NCI-H146 treated with DMSO at 0.1 percent for 48 hours (cell line): ENCODE measurements around the gene CDHR3.

Experiments used
- DNase-seq: peaks from one replicate; lab custom pipeline; 2025; ENCODE audit not compliant: unreplicated experiment; lab: John Stamatoyannopoulos, UW

The CDHR3 gene

DNA sequence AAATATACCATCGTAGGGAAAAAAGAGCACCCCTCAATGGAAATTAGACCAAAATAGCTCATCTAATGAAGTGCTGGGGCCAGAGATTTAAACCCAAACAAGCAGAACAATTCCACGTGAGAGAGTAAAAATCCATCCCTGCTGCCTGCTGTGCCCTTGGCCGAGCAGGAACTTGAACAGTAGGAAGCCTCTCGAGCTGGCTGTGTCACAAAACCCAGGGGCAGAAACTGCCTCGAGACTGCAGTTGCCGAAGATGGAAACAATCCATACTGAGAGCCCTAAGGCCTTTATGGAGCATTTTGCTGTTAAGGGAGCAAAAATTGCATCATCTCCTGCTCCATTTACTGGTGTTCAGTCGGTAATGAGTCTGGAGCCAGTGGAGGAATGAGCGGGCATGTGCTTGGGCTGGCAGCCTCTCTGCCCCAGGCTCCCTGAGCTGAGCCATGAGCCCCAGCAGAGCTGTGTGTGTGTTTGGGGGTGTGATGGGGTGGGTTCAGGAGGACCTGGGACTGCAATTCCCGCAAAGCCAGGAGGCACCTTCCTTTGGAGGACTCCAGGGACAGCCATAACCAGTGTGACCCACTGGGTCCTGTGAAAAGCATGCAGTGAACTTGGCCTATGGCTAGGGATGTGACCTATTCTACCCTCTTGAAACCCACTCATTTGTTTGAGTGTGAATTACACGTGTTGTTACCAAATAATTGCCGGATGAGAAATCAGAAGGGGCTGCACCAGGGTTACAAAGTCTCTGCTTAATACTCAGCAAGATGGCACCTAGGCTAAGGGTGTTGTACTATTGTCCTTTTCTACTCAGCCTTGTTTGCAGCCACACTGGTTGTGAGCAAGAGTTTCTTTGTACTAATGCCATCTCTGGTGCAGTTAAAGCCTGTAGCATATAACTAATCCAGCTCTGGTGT lies 58.3 kb downstream of the CDHR3 start:
- DNase-seq: peak; percentile 5

DNA sequence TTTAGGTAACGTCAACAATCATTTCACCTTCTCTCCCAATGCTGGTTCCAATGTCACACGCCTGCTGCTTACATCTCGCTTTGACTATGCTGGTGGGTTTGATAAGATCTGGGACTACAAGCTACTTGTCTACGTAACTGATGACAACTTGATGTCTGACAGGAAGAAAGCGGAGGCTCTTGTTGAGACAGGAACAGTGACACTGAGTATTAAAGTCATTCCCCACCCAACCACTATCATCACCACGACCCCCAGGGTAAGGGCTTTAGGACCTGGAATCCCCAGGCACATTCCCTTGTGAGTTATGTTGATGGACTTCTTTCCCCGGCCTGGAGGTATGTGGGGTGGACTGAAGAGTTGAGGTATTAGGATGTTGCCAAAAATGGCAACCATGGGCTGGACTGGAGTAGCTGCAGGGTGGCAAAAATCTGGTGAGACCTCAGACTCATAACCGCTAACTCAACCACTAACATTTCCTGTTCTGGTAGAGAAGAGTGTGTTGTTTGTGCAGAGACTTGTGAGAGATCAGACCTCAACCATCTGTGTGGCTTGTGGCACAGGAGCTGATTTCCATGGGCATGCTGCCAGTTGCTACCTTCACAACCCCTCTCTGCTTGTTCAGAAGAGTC lies 59.2 kb downstream of the CDHR3 start:
- DNase-seq: no peak

DNA sequence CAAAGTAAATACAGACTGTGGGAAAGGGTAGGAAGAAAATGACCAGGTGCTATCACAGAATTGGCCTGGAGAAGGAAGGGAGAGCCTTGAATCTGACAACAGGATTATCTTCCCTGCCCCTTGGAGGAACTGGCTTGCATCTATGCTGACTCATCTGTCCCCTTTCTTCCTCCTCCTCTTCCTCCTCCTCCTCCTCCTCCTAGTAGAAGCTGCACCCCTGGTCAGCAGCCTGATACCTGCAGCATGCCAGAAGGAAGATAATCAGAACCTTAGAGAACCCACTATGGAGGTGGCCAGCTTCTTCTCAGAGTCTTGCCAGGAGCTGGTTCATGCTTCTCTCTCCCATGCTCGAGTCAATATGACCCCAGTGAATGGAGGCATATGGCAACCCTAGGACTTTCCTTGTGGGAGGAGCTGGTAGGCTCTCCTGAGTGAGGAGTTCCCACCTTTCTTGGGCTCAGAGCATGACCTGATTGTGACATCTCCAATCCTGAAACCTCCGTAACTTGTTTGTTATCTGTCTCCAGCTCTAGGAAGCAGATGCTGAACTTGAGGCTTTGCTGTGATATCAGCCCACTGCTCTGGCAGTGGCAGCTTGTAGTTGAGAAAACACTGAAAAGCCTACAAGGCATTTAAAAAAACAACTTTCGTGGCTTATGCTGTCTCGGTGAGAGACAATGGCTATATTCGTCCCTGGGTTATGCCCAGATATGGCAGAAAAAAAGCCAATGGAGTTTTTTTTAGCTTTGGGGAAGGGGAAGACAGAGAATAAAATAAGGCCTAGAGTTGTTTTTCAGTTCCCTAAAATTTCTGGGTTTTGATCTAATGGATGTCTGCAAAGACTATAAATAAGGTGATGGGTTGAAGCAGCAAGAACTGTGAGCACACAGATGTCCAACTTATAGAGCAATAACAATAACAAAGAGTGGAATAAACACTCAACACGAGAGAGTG lies 60.6 kb downstream of the CDHR3 start:
- no peak for DNase-seq

DNA sequence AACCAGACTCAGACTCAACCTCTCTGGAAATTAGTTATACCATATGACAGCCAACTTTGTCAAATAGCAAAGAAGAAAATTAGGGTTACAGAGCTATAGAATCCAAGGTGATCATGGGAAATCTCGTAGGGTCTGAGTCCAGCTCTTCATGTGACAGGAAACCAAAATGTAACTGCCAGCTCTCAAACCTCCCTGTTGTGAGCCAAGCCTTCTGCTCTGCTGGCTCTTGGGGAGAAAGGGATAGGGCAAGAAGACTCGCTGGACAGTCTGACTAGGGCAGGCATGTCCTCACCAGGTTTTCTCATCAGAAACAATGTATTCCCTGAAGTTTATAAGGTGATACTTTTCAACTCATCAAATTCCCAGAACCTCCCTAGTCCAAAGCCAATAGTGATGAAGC lies 63.0 kb downstream of the CDHR3 start:
- DNase-seq: no peak

GRCh38 chr7:106029451-106029850 lies 66.4 kb downstream of the CDHR3 start:
- DNase-seq: no peak

- DNase-seq: no peak
Observed at GRCh38 chr7:106029941-106030340, 66.9 kb downstream of the CDHR3 start.

DNA sequence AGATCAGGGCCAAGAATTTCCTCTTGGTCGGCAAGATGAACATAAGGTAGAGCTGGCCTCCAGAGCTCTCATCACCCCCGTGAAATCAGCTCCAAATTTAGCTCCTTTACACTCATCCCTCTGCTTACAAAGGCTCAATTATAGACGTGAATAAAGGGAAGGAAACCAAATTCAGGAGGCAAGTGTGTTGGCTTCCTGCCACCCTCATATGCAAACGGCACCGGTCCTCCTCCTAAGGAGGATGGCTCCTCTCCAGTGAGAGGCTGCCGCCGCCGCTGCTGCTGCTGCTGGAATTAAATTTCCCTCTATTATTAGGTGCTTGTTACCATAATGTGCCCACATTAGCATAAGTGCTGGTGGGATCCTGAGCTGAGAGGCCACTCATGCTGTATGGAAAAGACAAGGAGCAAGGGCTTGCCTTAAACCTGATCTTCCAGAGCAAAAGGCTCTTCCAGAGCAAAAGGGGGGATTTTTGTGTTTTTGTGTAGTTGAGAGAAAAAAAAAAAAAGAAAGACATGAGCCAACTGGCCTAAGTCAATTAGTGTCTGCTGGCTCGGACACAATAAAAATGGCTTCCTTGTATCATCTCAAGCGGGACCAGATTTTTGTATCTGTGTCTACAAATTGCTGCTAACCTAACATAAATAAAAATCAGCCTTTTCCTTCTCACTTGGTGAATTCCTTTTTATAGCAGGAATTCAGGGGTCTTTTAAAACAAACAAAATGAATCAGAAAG lies 68.4 kb downstream of the CDHR3 start:
- DNase-seq: no peak

DNA sequence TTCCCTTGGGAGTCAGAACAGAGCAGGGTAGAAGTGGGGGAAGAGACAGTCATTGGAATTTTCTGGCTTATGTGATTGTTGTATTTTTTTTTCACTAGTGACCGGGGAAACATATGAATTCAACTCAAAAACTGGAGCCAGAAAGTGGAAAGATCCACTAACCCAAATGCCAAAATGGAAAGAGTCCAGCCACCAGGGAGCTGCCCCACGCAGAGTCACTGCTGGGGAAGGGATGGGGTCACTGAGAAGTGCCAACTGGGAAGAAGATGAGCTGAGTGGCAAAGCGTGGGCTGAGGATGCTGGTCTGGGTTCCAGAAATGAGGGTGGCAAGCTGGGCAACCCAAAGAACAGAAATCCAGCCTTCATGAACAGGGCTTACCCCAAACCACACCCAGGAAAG lies 69.2 kb downstream of the CDHR3 start:
- DNase-seq: no peak

DNA sequence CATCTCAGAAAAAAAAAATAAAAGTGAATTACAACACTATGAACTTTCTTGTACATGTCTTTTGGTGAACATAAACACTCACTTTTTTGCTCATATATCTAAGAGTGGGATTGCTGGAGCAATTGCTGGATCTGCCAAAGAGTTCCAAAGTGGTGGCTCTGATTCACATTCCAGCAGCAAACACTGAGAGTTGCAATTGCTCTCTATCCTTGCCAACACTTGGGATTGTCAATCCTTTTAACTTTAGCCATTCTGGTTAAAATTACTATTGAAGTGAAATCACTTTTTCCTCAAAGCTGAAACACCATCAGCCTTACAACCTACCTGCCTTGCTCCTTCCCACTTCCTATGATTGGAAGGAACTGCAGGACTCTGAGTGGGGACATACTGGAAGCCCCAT lies 70.7 kb downstream of the CDHR3 start:
- DNase-seq: no peak

DNA sequence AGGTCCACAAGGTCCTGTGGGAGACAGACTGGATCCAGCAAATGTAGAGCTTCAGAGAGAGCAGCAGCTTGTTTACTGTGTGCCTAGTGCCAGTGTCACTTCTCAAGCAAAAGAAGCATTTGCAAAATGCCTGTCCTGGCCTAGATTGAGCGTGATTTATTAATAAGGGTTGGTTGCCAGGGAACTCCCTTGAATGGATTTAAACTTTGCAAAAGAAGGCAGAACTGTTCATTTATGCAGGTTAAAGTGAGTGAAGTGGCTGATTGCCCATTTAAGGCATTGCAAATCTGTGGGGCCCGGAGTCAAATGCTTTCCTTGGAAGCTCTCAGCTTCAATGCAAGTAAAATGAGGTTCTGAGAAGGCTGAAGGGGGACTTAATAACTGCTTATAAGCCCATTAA lies 71.3 kb downstream of the CDHR3 start:
- DNase-seq: no peak

- no peak for DNase-seq
Observed at GRCh38 chr7:106035568-106035967, 72.5 kb downstream of the CDHR3 start.

DNA sequence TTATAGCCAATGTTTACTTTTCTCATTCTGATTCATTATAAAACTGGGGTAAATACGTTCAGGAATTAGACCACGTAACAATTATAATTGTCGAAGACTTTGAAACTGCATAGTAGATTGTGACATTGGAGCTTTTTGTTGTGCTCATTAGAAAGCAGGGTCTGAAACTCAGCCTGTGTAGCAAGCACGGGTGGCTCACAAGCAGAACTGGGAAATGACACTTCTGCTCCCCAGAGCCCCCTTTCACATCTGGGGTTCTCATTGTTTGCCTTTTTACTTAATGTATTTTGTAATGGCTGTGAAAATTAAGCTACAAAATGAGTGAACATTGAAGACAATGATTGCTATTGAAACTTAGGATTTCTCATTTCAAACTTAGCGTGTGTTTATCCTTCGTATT lies 72.9 kb downstream of the CDHR3 start:
- no peak for DNase-seq

DNA sequence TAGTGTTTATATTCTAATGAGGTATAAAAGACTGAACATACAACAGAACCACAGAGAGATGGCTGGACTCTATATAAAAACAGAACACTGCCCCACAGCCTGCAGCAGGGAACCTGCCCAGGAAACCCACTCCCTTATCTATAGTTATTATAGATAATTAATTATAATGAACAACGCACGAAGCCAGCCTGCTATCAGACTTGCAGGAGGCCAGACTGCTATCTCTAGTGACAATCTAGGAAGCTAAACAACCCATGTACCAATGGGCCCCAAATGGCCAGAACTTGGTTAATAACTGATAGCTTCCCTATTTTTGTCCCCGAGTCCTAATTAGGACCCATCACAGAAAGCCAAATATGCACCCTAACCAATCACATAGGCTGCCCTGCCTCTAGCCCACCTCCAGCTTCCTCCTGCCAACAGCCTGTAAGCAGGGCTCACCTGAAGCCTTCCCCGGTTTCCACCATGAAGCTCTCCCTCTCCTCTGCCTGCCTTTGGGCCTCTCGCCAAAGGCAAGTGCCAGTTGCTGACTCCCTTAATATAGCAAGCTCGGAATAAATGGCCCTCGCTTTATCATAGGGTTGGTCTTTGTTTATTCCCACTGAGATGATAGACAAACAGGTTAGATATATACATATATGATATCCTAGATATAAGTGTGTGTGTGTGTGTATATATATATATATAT lies 74.6 kb downstream of the CDHR3 start:
- DNase-seq: no peak

DNA sequence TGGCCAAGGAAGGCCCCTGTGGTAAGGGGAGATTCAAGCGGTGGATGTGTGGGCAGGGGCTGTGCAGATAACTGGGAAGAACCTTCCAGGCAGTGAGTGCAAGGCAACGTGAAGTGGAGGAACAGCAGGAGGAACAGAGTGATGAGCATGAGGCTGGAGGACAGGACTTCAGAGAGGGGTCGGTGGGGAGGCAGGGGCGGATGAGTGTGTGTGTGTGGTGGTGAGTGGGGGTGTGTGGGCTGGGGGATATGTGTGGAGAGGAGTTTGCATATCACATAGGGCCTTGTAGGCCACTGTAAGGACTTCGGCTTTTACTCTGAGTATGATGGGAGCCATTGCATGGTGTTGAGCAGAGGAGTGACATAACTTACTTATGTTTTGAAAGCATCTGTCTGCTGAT lies 75.2 kb downstream of the CDHR3 start:
- DNase-seq: no peak

GRCh38 chr7:106038916-106039315 lies 75.9 kb downstream of the CDHR3 start:
- DNase-seq: no peak

DNA sequence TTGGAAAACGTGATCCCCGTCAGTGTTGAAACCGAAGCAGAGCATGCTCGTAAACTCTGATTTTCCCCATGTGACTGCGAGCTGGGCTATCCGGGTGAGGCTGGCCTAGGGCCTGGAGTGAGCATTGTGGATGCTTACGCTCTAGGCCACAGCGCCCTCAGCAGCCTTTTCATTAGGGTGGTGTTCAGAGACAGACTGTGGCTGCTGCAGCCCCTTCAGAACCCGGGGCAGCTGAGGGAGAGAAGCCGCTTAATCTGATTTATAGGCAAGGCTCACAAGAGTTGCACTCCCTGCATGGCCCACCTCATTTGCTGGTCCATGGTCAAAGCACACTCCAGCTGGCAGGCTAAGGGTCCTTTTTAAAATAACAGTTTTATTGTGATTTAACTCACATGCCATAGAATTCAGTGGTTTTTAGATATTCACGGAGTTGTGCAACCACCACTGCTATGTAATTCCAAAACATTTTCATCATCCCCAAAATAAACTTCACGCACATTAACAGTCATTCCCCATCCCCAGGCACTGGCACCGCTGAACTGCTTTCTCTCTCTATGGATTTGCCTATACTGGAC lies 76.5 kb downstream of the CDHR3 start:
- no peak for DNase-seq

DNA sequence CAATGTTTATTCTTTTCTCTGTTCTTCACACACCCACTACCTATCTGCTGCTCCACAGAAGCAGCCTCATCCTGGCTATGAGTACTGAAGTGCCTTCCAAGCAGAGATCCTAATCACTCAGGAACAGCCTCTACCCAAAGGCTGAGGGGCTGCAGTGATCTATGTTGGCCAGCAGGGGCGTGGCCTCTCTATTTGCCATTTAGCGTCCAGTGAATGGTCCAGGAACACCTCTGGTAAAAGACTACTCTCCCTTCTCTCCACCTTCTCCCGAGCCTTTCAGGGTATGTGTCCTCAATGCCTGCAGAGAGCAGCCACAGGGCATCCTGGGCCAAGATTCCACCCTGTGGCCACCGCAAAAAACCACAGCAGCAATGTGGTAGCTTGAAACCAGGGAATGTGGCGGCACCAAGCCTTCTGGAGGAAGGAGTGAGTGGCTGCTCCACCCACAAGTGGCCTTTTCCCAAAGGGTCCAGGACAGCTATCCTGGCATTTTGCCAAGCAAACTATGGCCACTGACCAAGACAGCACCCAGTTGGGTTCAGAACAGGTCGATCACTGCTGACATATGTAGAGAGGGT lies 78.2 kb downstream of the CDHR3 start:
- peak; percentile 24 for DNase-seq

- DNase-seq: no peak
Observed at GRCh38 chr7:106042196-106042611, 79.1 kb downstream of the CDHR3 start.

GRCh38 chr7:106045139-106045538 lies 82.1 kb downstream of the CDHR3 start:
- DNase-seq: no peak
